ENCODE data around the gene PTPRN2. TPM values are rescaled to one million over a fixed set of nuclear protein-coding genes. Genes with fewer than 3 reads are reported as not detected.
A peak's percentile ranks its signal among the peaks of the same experiment; 100 is the strongest.

PTPRN2 gene
- total RNA-seq, 2 donors from 2014 or later: 0.35 to 0.61 TPM

GRCh38 chr7:157863176-157863575 is 724.4 kb downstream of the PTPRN2 start:
- DNase-seq (ENCODE audit: low spot score in 2 of 2) (no peak), ATAC-seq (no peak)
- Mint-ChIP-seq H3K9me3 (peaks cover 0 to 6% of the 10 kb centered on the region in 2 donors), H3K27ac (no peak overlapping the region), H3K36me3 (no peaks in the 10 kb centered on the region)

- Mint-ChIP-seq H3K36me3 (no peaks in the 10 kb centered on the region), H3K27ac (no peak overlapping the region), H3K9me3 (peaks cover 0 to 6% of the 10 kb centered on the region in 2 donors)
- no peak for DNase-seq (ENCODE audit: low spot score in 2 of 2)
- no peak for ATAC-seq
Observed at GRCh38 chr7:157862731-157863130, 724.9 kb downstream of the PTPRN2 start.

GRCh38 chr7:157861551-157861950 is 726.1 kb downstream of the PTPRN2 start:
- peaks cover 0 to 6% of the 10 kb centered on the region in 2 donors for H3K9me3 Mint-ChIP-seq
- H3K27ac Mint-ChIP-seq: no peak overlapping the region
- ATAC-seq: no peak
- DNase-seq (ENCODE audit: low spot score in 2 of 2): no peak
- H3K36me3 Mint-ChIP-seq: no peaks in the 10 kb centered on the region

GRCh38 chr7:157861031-157861491 is 726.6 kb downstream of the PTPRN2 start:
- ATAC-seq (no peak), DNase-seq (ENCODE audit: low spot score in 2 of 2) (no peak)
- Mint-ChIP-seq H3K9me3 (peaks cover 0 to 6% of the 10 kb centered on the region in 2 donors), H3K27ac (no peak overlapping the region), H3K36me3 (no peaks in the 10 kb centered on the region)

- H3K9me3 Mint-ChIP-seq: peaks cover 0 to 6% of the 10 kb centered on the region in 2 donors
Observed at GRCh38 chr7:157860406-157860805, 727.2 kb downstream of the PTPRN2 start.

GRCh38 chr7:157859915-157860314 is 727.7 kb downstream of the PTPRN2 start:
- H3K36me3 Mint-ChIP-seq: no peaks in the 10 kb centered on the region
- ATAC-seq: peak in 1 of 2 donors; percentile 74
- no peak overlapping the region for H3K27ac Mint-ChIP-seq

More at GRCh38 chr7:157860406-157860805, 727.2 kb downstream of the PTPRN2 start:
- ATAC-seq (no peak), DNase-seq (ENCODE audit: low spot score in 2 of 2) (no peak)
- no peaks in the 10 kb centered on the region for H3K36me3 Mint-ChIP-seq
- H3K27ac Mint-ChIP-seq: no peak overlapping the region

GRCh38 chr7:157857578-157858075 is 730.0 kb downstream of the PTPRN2 start:
- peaks cover 0 to 6% of the 10 kb centered on the region in 2 donors for H3K9me3 Mint-ChIP-seq
- ATAC-seq: no peak
- DNase-seq (ENCODE audit: low spot score in 2 of 2): no peak
- no peaks in the 10 kb centered on the region for H3K36me3 Mint-ChIP-seq
- no peak overlapping the region for H3K27ac Mint-ChIP-seq

More at GRCh38 chr7:157859915-157860314, 727.7 kb downstream of the PTPRN2 start:
- H3K9me3 Mint-ChIP-seq: peaks cover 0 to 6% of the 10 kb centered on the region in 2 donors
- DNase-seq (ENCODE audit: low spot score in 2 of 2): no peak

- H3K36me3 Mint-ChIP-seq: no peaks in the 10 kb centered on the region
- peaks cover 0 to 6% of the 10 kb centered on the region in 2 donors for H3K9me3 Mint-ChIP-seq
- ATAC-seq (no peak), DNase-seq (ENCODE audit: low spot score in 2 of 2) (no peak)
- H3K27ac Mint-ChIP-seq: no peak overlapping the region
Observed at GRCh38 chr7:157856873-157857577, 730.6 kb downstream of the PTPRN2 start.

GRCh38 chr7:157855452-157856213 is 732.0 kb downstream of the PTPRN2 start:
- ATAC-seq: no peak
- no peaks in the 10 kb centered on the region for H3K36me3 Mint-ChIP-seq
- no peak for DNase-seq (ENCODE audit: low spot score in 2 of 2)
- H3K27ac Mint-ChIP-seq: no peak overlapping the region
- H3K9me3 Mint-ChIP-seq: peaks cover 0 to 6% of the 10 kb centered on the region in 2 donors

GRCh38 chr7:157855016-157855415 is 732.6 kb downstream of the PTPRN2 start:
- Mint-ChIP-seq H3K27ac (no peak overlapping the region), H3K9me3 (peaks cover 0 to 2% of the 10 kb centered on the region in 2 donors), H3K36me3 (no peaks in the 10 kb centered on the region)
- ATAC-seq (no peak), DNase-seq (ENCODE audit: low spot score in 2 of 2) (no peak)

- Mint-ChIP-seq H3K36me3 (no peaks in the 10 kb centered on the region), H3K27ac (peak overlapping the region in 1 of 2 donors; percentile 55), H3K9me3 (no peaks in the 10 kb centered on the region)
- ATAC-seq (no peak), DNase-seq (ENCODE audit: low spot score in 2 of 2) (no peak)
Observed at GRCh38 chr7:157854066-157854891, 733.3 kb downstream of the PTPRN2 start.

GRCh38 chr7:157853789-157854065 is 733.9 kb downstream of the PTPRN2 start:
- no peak for DNase-seq (ENCODE audit: low spot score in 2 of 2)
- H3K9me3 Mint-ChIP-seq: no peaks in the 10 kb centered on the region
- no peak for ATAC-seq
- H3K27ac Mint-ChIP-seq: no peak overlapping the region
- H3K36me3 Mint-ChIP-seq: no peaks in the 10 kb centered on the region

GRCh38 chr7:157853076-157853788 is 734.4 kb downstream of the PTPRN2 start:
- no peak for ATAC-seq
- no peaks in the 10 kb centered on the region for H3K36me3 Mint-ChIP-seq
- H3K27ac Mint-ChIP-seq: no peak overlapping the region

GRCh38 chr7:157851501-157852067 is 736.0 kb downstream of the PTPRN2 start:
- Mint-ChIP-seq H3K27ac (peak overlapping the region; percentile 65 to 84), H3K36me3 (no peaks in the 10 kb centered on the region), H3K9me3 (no peaks in the 10 kb centered on the region)
- DNase-seq (ENCODE audit: low spot score in 2 of 2) (peak; percentile 73 to 86), ATAC-seq (peak; percentile 99)

More at GRCh38 chr7:157853076-157853788, 734.4 kb downstream of the PTPRN2 start:
- no peaks in the 10 kb centered on the region for H3K9me3 Mint-ChIP-seq
- no peak for DNase-seq (ENCODE audit: low spot score in 2 of 2)

- Mint-ChIP-seq H3K9me3 (no peaks in the 10 kb centered on the region), H3K27ac (peak overlapping the region; percentile 44 to 84), H3K36me3 (no peaks in the 10 kb centered on the region)
- DNase-seq (ENCODE audit: low spot score in 2 of 2): no peak
- ATAC-seq: no peak
Observed at GRCh38 chr7:157850481-157851444, 736.9 kb downstream of the PTPRN2 start.
